AG09309 (cell line): ENCODE measurements around the gene P2RY13.

Experiments used
- DNase-seq: peaks from one replicate; pipeline ENCODE4 v3.0.0-alpha.2; 2010; ENCODE audit warnings: low read depth
- H3K4me3 ChIP-seq: 2 replicates; pipeline ENCODE4 v1.5.1; 2011; ENCODE audit warnings: mild to moderate bottlenecking, low read depth, low read length, moderate library complexity; ENCODE audit not compliant: control insufficient read depth
- TF ChIP-seq, protein P1 (sequence below): IDR thresholded peaks from 2 replicates; pipeline ENCODE4 v1.5.1; 2011; ENCODE audit warnings: mild to moderate bottlenecking, low read depth, low read length, inconsistent platforms; ENCODE audit not compliant: insufficient read depth, control insufficient read depth; ENCODE audit errors: missing control alignments

Gene P2RY13

DNA sequence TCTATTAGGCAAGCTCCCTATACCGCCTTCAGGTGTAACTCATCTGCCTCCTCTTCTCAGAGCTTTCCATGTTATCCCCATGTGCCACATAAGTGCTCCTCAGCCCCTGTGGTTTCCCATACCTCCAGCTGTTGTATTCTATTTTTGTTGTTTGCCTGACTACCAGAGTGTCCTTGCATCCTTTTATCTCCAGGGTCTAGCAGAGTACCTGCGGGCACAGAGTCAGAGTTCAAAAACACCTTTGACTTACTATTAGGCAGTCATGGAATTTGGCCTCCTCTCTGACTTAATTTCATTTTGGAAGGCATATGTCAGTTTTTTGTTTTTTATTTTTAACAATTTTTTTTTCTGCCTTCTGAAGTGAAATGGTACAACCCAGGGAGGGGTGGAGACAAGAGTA is 19.8 kb downstream of the P2RY13 start:
- TF ChIP-seq, protein P1, sequence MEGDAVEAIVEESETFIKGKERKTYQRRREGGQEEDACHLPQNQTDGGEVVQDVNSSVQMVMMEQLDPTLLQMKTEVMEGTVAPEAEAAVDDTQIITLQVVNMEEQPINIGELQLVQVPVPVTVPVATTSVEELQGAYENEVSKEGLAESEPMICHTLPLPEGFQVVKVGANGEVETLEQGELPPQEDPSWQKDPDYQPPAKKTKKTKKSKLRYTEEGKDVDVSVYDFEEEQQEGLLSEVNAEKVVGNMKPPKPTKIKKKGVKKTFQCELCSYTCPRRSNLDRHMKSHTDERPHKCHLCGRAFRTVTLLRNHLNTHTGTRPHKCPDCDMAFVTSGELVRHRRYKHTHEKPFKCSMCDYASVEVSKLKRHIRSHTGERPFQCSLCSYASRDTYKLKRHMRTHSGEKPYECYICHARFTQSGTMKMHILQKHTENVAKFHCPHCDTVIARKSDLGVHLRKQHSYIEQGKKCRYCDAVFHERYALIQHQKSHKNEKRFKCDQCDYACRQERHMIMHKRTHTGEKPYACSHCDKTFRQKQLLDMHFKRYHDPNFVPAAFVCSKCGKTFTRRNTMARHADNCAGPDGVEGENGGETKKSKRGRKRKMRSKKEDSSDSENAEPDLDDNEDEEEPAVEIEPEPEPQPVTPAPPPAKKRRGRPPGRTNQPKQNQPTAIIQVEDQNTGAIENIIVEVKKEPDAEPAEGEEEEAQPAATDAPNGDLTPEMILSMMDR: no peak
- no peak for DNase-seq
- H3K4me3 ChIP-seq: no peak overlapping the region

DNA sequence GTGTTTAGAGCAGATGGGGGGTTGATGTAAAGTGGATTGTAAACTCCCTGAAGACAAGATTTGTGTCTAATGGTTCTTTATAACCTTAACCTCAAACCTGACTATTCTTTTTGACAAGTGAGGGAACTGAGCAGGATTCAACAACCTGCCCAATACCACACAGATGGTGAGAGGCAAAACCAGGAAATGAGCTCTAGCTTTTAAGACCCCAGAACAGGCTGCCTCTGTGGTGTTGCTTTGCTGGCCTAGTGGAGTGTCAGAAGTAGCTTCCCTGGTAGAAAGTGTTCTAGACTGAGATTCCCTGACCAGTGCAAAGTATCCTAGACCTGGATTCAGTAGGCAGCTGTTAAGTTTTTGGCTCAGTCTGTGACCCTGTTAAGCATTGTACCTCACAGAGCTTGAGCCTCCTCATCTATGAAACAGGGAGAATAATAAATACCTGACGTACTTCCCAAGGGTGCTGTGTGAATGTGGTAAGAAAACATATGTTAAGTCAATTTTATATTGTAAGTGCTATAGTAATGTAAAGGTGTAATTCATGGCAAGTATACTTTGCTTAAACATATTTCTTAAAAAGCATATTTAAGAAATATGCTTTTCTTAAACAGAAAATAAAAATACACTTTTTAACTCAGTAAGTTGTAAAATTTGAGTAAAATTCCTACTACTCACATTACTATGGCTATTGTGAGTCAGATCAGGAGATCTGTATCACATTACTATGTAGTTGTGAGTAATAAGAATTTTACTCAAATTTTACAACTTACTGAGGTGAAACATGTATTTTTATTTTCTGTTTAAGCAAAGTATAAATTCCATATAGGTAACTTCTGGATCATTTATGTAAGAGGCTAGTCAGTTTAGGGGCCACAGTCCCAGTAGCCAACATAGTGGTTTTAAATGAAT is 21.5 kb downstream of the P2RY13 start:
- H3K4me3 ChIP-seq: no peak overlapping the region
- TF ChIP-seq, protein P1: no peak
- DNase-seq: no peak

DNA sequence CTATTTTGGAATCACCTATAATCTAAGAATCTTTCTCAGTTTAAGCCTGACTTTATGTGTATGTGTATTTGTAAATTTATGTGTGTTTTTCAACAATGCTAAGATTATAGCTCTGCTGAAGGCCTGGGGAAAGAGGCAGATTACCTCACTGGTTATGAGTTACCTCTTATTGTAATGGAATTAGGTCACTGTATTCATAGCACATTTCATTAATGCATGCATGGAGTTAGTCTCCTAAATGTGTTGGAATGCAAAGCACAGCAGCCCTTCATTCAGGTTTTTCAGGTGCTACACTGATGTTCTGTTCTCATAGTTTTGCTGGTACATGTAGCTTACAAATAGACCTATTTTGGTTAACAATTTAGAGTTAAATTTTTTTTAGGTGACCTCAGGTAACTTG is 22.2 kb downstream of the P2RY13 start:
- TF ChIP-seq, protein P1: no peak
- DNase-seq: no peak
- no peak overlapping the region for H3K4me3 ChIP-seq

DNA sequence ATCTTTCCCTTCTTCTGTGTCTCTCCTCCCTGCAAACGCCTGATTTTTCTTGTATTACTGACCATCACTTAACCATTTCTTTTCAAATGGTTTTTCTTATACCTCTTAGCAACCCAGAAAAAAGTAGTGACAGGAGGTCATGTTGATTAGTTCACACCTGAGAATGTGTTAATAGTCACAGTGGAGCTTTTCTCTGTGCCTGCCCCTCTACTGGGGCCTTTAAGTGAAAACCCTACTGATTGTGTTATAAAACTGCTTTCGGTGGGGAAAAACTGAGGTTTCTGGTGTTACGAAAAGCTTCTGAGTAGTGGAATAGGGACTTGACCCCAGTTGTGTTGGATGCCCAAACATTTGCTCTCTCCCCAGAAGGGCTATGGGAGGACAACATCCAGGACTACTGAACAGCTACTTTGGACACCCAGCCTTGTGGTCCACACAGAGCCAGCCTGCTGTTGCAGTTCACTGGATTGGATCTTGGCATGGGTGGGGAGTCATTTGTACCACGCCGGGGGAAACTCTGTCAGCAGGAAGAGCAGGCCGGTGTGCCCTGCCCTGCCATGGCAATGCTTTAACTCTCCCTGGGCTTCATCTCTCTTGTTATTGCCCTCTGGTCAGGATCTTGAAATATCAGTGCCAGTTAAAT is 23.1 kb downstream of the P2RY13 start:
- no peak for DNase-seq
- TF ChIP-seq, protein P1: no peak
- no peak overlapping the region for H3K4me3 ChIP-seq

DNA sequence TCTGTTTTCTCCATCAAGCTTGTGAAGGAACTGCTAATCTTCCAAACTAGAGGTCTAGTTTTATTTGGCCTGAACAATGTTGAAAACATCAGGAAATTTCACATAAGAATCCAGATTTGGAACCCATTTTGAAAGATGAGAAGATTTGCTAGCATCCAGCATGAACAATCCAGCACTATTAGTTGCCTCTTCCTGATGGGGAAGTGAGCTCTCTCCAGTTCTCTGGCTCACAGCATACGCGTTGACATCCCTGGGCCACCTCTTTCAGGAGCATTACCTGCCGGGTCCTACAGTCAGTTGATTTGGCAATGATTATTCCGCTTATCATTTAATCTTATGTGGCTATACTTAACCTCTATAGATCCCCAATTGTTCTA is 23.6 kb downstream of the P2RY13 start:
- DNase-seq: no peak
- TF ChIP-seq, protein P1: no peak
- no peak overlapping the region for H3K4me3 ChIP-seq

DNA sequence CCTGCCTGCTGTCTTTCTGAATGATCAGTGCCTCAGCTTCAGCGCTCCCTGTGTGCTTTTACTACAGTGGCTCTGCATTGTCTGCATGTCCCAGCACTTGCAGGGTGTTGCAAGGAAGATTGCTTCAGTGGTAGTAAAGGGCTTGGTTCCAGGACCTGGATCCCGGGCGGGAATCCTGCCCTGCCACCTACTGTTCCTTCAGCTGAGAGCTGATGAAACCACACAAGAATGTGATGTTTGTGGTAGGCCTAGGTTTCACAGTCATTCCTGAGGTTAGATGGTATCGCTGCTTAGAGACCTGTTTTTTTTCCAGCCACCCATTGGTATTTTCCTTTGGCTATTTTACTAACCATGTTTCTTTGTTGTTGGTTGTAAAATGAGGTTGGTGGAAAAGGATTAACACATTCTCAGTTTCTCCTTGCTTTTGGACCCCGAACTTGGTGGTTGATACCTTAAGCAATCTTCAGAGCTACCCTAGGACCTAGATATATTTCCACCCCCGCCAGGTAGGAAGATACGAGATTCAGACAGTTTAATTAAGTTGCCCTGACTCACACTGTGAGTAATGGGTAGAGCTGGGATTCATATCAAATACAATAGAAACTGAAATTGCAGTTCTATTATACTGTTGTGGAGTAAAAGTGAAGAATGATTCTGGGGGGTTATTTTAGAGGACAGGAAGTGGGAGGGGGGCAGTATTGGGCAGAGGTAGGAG is 24.1 kb downstream of the P2RY13 start:
- TF ChIP-seq, protein P1: no peak
- peak; percentile 94 for DNase-seq
- H3K4me3 ChIP-seq: no peak overlapping the region
